Trophoblast cell (in vitro differentiated cells and primary cell): Measurements from ENCODE around the gene SLC23A2.
A peak's percentile ranks its signal among the peaks of the same experiment; 100 is the strongest.

Experiments
- DNase-seq, 2 donors: peaks; one replicate each; pipeline ENCODE4 v3.0.0-alpha.2; 2016
- H2AFZ ChIP-seq: 2 replicates; pipeline ENCODE4 v1.6.1; 2013; ENCODE audit warnings: low read length, moderate library complexity, mild to moderate bottlenecking; ENCODE audit not compliant: insufficient read depth, poor library complexity
- H2AK5ac ChIP-seq: 2 replicates; pipeline ENCODE4 v1.6.1; 2013; ENCODE audit warnings: mild to moderate bottlenecking, low read length
- H2BK120ac ChIP-seq: 2 replicates; pipeline ENCODE4 v1.6.1; 2013; ENCODE audit warnings: low read length, mild to moderate bottlenecking, moderate library complexity; ENCODE audit not compliant: insufficient read depth, poor library complexity
- H2BK12ac ChIP-seq: 2 replicates; pipeline ENCODE4 v1.6.1; 2013; ENCODE audit warnings: mild to moderate bottlenecking, low read length, moderate library complexity
- H2BK5ac ChIP-seq: 2 replicates; pipeline ENCODE4 v1.6.1; 2013; ENCODE audit warnings: low read length, low read depth, moderate library complexity, mild to moderate bottlenecking; ENCODE audit not compliant: poor library complexity
- H3K14ac ChIP-seq: 2 replicates; pipeline ENCODE4 v1.6.1; 2013; ENCODE audit warnings: mild to moderate bottlenecking, low read length
- H3K18ac ChIP-seq: 2 replicates; pipeline ENCODE4 v1.6.1; 2013; ENCODE audit warnings: mild to moderate bottlenecking, low read length
- H3K23ac ChIP-seq: 2 replicates; pipeline ENCODE4 v1.6.1; 2013; ENCODE audit warnings: low read length
- H3K27ac ChIP-seq: 2 replicates; pipeline ENCODE4 v1.5.1; 2013; ENCODE audit warnings: low read depth, mild to moderate bottlenecking, inconsistent platforms, low read length, moderate library complexity
- H3K27me3 ChIP-seq: 2 replicates; pipeline ENCODE4 v1.6.1; 2013; ENCODE audit warnings: inconsistent platforms, mild to moderate bottlenecking, low read length, moderate library complexity; ENCODE audit not compliant: insufficient read depth
- H3K36me3 ChIP-seq, 2 experiments: 1 replicate in 1 of 2; 2 replicates in 1 of 2; pipeline ENCODE4 v1.6.1; 2013; ENCODE audit warnings: low read length in 2 of 2, mild to moderate bottlenecking in 2 of 2, moderate library complexity in 1 of 2; ENCODE audit not compliant: insufficient read depth in 2 of 2, control insufficient read depth in 1 of 2
- H3K4ac ChIP-seq: 2 replicates; pipeline ENCODE4 v1.6.1; 2013; ENCODE audit warnings: low read depth, mild to moderate bottlenecking, low read length, moderate library complexity
- H3K4me1 ChIP-seq, 2 experiments: 1 replicate in 1 of 2; 2 replicates in 1 of 2; pipeline ENCODE4 v1.6.1; 2013; ENCODE audit warnings: low read length in 2 of 2, mild to moderate bottlenecking in 2 of 2, moderate library complexity in 1 of 2; ENCODE audit not compliant: insufficient read depth in 2 of 2, control insufficient read depth in 1 of 2
- H3K4me2 ChIP-seq: 2 replicates; pipeline ENCODE4 v1.6.1; 2013; ENCODE audit warnings: inconsistent platforms, mild to moderate bottlenecking, low read length, moderate library complexity
- H3K4me3 ChIP-seq: 2 replicates; pipeline ENCODE4 v1.5.1; 2013; ENCODE audit warnings: mild to moderate bottlenecking, low read depth, low read length, inconsistent platforms
- H3K79me1 ChIP-seq: one replicate; pipeline ENCODE4 v1.6.1; 2013; ENCODE audit warnings: low read length
- H3K79me2 ChIP-seq: 2 replicates; pipeline ENCODE4 v1.6.1; 2013; ENCODE audit warnings: low read length, mild to moderate bottlenecking; ENCODE audit not compliant: control insufficient read depth, insufficient read depth, poor library complexity
- H3K9ac ChIP-seq: 2 replicates; pipeline ENCODE4 v1.6.1; 2013; ENCODE audit warnings: mild to moderate bottlenecking, low read length
- H3K9me3 ChIP-seq: 2 replicates; pipeline ENCODE4 v1.6.1; 2013; ENCODE audit warnings: low read depth, mild to moderate bottlenecking, control low read depth, inconsistent platforms, low read length; ENCODE audit not compliant: insufficient read depth
- H4K12ac ChIP-seq: 2 replicates; pipeline ENCODE4 v1.6.1; 2013; ENCODE audit warnings: low read depth, mild to moderate bottlenecking, low read length, moderate library complexity
- H4K8ac ChIP-seq: 2 replicates; pipeline ENCODE4 v1.6.1; 2013; ENCODE audit warnings: low read depth, mild to moderate bottlenecking, low read length, moderate library complexity
- H4K91ac ChIP-seq: one replicate; pipeline ENCODE4 v1.6.1; 2013; ENCODE audit warnings: low read depth, mild to moderate bottlenecking, low read length, moderate library complexity
- WGBS: extraction: QIAGEN DNeasy Blood & Tissue Kit; methylation state at CpG from one replicate; pipeline ENCODE4 v1.1.7; 2013; ENCODE audit warnings: missing lambda C conversion rate; ENCODE audit not compliant: insufficient read length, insufficient coverage; ENCODE audit errors: extremely low coverage; 5-methylcytosine and 5-hydroxymethylcytosine counted together

SLC23A2 gene

DNA sequence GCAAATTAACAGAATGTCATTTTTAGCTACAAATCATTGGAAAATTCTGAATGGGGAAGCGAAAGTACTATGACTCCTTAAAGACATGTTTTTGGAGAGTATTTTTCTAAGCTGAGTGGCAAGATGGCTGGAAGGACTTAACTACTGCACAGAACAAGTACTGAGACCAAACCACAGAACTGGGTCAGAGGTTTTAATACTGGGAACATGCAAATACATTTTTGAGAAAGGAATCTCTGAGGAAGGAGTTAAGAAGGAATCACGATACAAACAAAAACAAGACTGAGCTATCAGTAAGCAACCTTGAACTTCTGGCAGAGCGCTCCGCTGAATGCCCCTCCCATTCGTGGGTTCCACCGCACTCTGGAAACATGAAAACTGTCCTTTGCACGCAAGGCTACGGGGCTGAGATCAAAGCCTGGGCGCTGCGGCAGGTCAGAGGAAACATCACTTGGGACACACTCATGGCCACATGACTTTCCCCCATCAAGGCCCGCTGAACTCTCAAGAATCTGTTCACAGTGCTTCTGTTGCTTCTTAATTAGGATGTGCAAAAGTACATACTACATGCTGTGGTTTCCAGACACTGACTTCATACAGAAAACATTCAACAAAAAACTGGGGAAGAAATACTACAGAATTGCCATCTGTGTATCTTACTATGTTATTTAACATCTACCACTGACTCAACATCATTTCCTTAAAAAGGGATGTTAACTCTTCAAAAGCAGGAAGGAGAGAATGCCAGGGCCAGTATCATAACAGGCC is 27.8 kb downstream of the SLC23A2 start:
- H4K91ac ChIP-seq: no peak overlapping the region
- H2AFZ ChIP-seq: no peak overlapping the region
- H3K4me3 ChIP-seq: no peak overlapping the region
- no peak overlapping the region for H3K4ac ChIP-seq
- H4K12ac ChIP-seq: no peak overlapping the region
- H3K18ac ChIP-seq: no peak overlapping the region
- H2BK120ac ChIP-seq: no peak overlapping the region
- no peaks in the 10 kb centered on the region for H3K27me3 ChIP-seq
- H3K9ac ChIP-seq: no peak overlapping the region
- H3K14ac ChIP-seq: no peak overlapping the region
- H2BK12ac ChIP-seq: no peak overlapping the region
- H3K79me1 ChIP-seq: no peaks in the 10 kb centered on the region
- H3K36me3 ChIP-seq: peaks cover 3 to 6% of the 10 kb centered on the region in 2 experiments
- H3K27ac ChIP-seq: no peak overlapping the region
- no CpG with 5 or more reads among the region's 11 CpGs for WGBS
- peaks cover 0 to 3% of the 10 kb centered on the region in 2 experiments for H3K4me1 ChIP-seq
- H3K4me2 ChIP-seq: no peak overlapping the region
- no peak overlapping the region for H3K23ac ChIP-seq
- no peaks in the 10 kb centered on the region for H3K9me3 ChIP-seq
- H3K79me2 ChIP-seq: no peaks in the 10 kb centered on the region
- peak; percentile 66 to 70 for DNase-seq
- H2AK5ac ChIP-seq: no peak overlapping the region
- H4K8ac ChIP-seq: no peak overlapping the region
- no peak overlapping the region for H2BK5ac ChIP-seq

DNA sequence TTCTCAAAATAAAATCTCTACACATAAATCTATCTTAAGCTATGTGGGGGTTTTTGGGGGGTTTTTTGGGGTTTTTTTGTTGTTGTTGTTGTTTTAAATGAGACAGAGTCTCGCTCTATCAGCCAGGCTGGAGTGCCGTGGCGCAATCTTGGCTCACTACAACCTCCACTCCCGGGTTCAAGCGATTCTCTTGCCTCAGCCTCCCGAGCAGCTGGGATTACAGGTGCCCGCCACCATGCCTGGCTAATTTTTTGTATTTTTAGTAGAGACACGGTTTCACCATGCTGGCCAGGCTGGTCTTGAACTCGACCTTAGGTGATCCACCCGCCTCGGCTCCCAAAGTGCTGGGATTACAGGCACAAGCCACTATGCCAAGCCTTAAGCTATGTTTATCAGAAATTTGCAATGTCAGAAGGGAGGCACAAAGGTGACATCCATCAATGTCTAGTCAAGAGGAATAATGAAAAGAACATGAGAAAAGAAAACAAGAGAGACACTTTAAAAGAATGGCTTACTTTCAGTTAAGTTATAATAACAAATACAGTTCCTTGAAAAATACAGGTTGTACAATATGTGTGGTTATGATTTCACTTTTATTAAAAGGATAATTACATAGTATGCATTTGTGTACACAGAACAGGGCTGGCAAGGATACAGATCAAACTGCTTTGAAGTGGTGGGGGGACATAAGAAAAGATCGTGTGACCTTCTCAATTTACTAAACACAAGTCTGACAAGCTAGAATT is 28.6 kb downstream of the SLC23A2 start:
- H3K23ac ChIP-seq: no peak overlapping the region
- H4K91ac ChIP-seq: no peak overlapping the region
- no peak overlapping the region for H3K4me2 ChIP-seq
- H3K27me3 ChIP-seq: no peaks in the 10 kb centered on the region
- no peaks in the 10 kb centered on the region for H3K79me2 ChIP-seq
- H3K27ac ChIP-seq: no peak overlapping the region
- H3K9me3 ChIP-seq: no peaks in the 10 kb centered on the region
- no peak overlapping the region for H3K14ac ChIP-seq
- no peak for DNase-seq
- H3K4ac ChIP-seq: no peak overlapping the region
- H3K79me1 ChIP-seq: no peaks in the 10 kb centered on the region
- H2AFZ ChIP-seq: no peak overlapping the region
- no CpG with 5 or more reads among the region's 12 CpGs for WGBS
- H3K9ac ChIP-seq: no peak overlapping the region
- H2BK5ac ChIP-seq: no peak overlapping the region
- H3K4me1 ChIP-seq: peaks cover 0 to 3% of the 10 kb centered on the region in 2 experiments
- H3K18ac ChIP-seq: no peak overlapping the region
- no peak overlapping the region for H4K8ac ChIP-seq
- H4K12ac ChIP-seq: no peak overlapping the region
- no peak overlapping the region for H2AK5ac ChIP-seq
- no peak overlapping the region for H2BK120ac ChIP-seq
- H3K36me3 ChIP-seq: peaks cover 3 to 10% of the 10 kb centered on the region in 2 experiments
- no peak overlapping the region for H2BK12ac ChIP-seq
- H3K4me3 ChIP-seq: no peak overlapping the region

DNA sequence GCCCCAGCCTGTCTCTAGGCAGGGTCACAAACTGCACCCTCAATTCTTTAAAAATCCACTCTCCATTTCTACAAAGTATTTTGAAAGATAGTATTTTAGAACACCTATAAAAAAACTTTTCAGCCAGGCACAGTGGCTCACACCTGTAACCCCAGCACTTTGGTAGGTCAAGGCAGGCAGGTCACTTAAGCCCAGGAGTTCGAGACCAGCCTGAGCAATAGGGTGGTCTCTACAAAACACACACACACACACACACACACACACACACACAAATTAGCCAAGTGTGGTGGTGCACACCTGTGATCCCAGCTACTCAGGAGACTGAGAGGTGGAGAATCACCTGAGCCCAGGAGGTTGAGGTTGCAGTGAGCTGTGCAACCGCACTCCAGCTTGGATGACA is 30.2 kb downstream of the SLC23A2 start:
- H3K79me2 ChIP-seq: no peaks in the 10 kb centered on the region
- H2BK5ac ChIP-seq: no peak overlapping the region
- peaks cover 0 to 3% of the 10 kb centered on the region in 2 experiments for H3K4me1 ChIP-seq
- no peak overlapping the region for H2AK5ac ChIP-seq
- H2BK12ac ChIP-seq: no peak overlapping the region
- no peak overlapping the region for H3K9ac ChIP-seq
- H3K36me3 ChIP-seq: peaks cover 3 to 10% of the 10 kb centered on the region in 2 experiments
- no peak overlapping the region for H3K4me3 ChIP-seq
- H3K4me2 ChIP-seq: no peak overlapping the region
- H3K79me1 ChIP-seq: no peaks in the 10 kb centered on the region
- no peak overlapping the region for H3K14ac ChIP-seq
- H3K27ac ChIP-seq: no peak overlapping the region
- H4K8ac ChIP-seq: no peak overlapping the region
- H3K4ac ChIP-seq: no peak overlapping the region
- H2AFZ ChIP-seq: no peak overlapping the region
- no peak overlapping the region for H4K12ac ChIP-seq
- H4K91ac ChIP-seq: no peak overlapping the region
- H3K9me3 ChIP-seq: no peaks in the 10 kb centered on the region
- no peak overlapping the region for H2BK120ac ChIP-seq
- no peaks in the 10 kb centered on the region for H3K27me3 ChIP-seq
- no CpG with 5 or more reads among the region's 2 CpGs for WGBS
- DNase-seq: no peak
- no peak overlapping the region for H3K18ac ChIP-seq
- no peak overlapping the region for H3K23ac ChIP-seq

DNA sequence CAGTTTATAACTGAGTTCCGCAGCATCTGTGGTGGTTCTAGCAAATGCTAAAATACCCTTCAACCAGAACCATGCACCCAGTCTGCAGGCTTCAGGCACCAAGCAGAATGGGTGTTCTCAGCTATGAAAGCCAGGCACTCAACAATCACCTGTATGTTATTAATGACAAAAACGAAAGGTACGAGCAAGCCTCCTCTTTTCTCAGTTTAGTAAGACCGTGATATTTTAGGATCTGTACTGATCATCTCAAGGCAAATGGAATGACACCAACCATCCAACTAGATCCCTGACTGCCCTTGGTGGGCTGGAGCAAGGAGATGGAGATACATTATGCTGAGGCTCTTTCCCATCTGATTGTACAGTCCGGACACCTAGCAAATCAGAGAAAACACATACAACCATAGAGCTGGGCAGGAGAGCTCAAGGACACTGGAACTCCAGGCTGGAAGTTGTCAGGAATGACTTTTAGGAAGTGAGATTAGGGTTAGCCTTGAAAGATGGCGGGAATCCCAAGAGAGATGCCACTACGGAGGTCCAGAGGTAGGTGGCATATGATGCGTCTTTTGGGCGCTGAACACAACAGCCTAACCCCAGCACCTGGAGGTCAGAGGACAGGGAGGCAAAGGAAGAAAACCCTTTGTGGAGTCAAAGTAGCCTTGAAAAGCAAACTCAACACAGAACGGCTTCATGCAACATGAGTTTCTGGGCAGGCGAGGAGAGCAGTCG is 33.4 kb downstream of the SLC23A2 start:
- Histone ChIP-seq H3K4me3 (no peak overlapping the region), H3K9ac (no peak overlapping the region), H2BK120ac (no peak overlapping the region), H3K27ac (no peak overlapping the region), H3K27me3 (no peaks in the 10 kb centered on the region), H3K14ac (no peak overlapping the region), H3K9me3 (no peaks in the 10 kb centered on the region), H3K4ac (no peak overlapping the region), H2AFZ (no peak overlapping the region), H2AK5ac (no peak overlapping the region), H3K4me1 (no peaks in the 10 kb centered on the region), H2BK5ac (no peak overlapping the region), H3K18ac (no peak overlapping the region), H3K79me2 (no peaks in the 10 kb centered on the region), H2BK12ac (no peak overlapping the region), H3K36me3 (peaks cover 3 to 10% of the 10 kb centered on the region in 2 experiments), H4K8ac (no peak overlapping the region), H3K4me2 (no peak overlapping the region), H4K91ac (no peak overlapping the region), H3K79me1 (no peaks in the 10 kb centered on the region), H3K23ac (no peak overlapping the region), H4K12ac (no peak overlapping the region)
- no peak for DNase-seq
- no CpG with 5 or more reads among the region's 12 CpGs for WGBS
